Astrocyte of the hippocampus (primary cell): ENCODE measurements around the gene OTUD7B.
"Not testable (repeated sequence)": the region's sequence is repeated elsewhere in the genome, so short reads cannot be mapped to it uniquely, and the experiment has no call there.

ENCODE experiments used
- DNase-seq: peaks from one replicate; pipeline ENCODE4 v3.0.0; 2011; ENCODE audit warnings: low read depth, low spot score

The OTUD7B gene

DNA sequence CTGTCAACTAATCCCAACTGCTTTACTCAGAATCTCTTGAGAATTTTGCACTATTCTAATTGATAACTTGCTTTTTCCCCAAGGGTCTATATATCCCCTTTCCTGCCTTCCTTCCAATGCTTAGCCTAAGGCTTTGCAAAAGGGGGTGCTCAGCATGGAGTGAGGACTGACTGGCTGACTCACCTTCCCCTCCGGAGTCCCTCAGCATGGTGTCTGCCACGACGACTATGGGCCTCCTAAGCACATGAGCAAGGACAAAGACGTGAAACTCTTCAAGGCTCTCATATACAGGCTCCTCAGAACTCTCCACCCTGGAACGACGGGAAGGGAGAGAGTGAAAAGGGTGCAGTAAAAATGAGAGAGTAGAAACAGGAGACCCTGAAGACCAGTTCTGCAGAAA lies 60.6 kb downstream of the OTUD7B start:
- DNase-seq: no peak

- no peak for DNase-seq
Measured at GRCh38 chr1:149945206-149945605, 65.3 kb downstream of the OTUD7B start.

- no peak for DNase-seq
Measured at GRCh38 chr1:149942885-149943284, 67.6 kb downstream of the OTUD7B start.

GRCh38 chr1:149942207-149942606 lies 68.3 kb downstream of the OTUD7B start:
- DNase-seq: peak; percentile 42

- DNase-seq: no peak
Measured at GRCh38 chr1:149940427-149940826, 70.1 kb downstream of the OTUD7B start.

DNA sequence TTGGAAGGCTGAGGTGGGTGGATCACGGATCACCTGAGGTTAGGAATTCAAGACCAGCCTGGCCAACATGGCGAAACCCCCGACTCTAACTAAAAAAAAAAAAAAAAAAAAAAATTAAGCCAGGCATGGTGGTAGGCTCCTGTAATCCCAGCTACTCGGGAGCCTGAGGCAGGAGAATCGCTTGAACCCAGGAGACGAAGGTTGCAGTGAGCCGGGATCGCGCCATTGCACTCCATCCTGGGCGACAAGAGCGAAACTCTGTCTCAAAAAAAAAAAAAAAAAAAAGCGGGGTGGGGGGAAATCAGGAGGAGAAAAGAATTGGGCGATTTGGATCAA lies 71.9 kb downstream of the OTUD7B start:
- DNase-seq: not testable (repeated sequence)

GRCh38 chr1:149937759-149938158 lies 72.8 kb downstream of the OTUD7B start:
- DNase-seq: no peak

- DNase-seq: peak; percentile 67
Measured at GRCh38 chr1:149936992-149937705, 73.4 kb downstream of the OTUD7B start.

- peak; percentile 62 for DNase-seq
Measured at GRCh38 chr1:149936170-149936991, 74.1 kb downstream of the OTUD7B start, which contains the start of gene MTMR11. MTMR11 (minus strand) TSS chr1:149936879; CDS start chr1:149936647, 232 bp downstream.

DNA sequence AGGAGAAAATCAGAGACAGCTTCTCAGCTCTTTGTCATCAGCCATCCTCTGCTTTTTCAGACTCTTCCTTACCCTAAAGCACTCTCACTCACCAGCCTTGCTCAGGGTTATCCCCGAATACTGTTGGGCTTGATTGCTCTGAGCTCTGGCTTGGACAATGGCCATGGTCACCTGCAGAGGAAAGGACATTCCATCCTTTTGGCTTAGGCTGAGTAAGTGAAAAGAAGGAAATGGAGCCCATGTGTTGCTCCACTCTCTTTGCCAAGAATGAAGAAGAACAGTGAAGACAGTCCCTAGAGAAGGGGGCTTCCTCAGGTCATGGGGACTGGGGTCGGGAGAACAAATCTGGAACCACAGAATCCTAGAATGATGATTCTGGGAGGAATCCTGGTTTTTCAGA lies 76.2 kb downstream of the OTUD7B start:
- DNase-seq: no peak

- no peak for DNase-seq
Measured at GRCh38 chr1:149933208-149933607, 77.3 kb downstream of the OTUD7B start.

DNA sequence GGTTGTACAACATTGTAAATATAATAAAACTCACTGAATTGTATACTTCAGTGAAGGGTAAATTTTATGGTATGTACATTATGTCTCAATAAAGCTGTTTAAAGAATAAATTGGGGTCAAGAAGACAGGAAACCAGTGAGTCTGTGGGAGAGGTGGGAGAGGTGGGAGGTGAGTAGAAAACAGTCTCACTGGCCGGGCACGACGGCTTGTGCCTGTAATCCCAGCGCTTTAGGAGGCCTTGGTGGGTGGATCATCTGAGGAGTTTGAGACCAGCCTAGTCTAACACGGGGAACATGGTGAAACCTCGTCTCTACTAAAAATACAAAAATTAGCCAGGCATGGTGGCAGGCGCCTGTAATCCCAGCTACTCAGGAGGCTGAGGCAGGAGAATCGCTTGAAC lies 78.1 kb downstream of the OTUD7B start:
- no peak for DNase-seq

DNA sequence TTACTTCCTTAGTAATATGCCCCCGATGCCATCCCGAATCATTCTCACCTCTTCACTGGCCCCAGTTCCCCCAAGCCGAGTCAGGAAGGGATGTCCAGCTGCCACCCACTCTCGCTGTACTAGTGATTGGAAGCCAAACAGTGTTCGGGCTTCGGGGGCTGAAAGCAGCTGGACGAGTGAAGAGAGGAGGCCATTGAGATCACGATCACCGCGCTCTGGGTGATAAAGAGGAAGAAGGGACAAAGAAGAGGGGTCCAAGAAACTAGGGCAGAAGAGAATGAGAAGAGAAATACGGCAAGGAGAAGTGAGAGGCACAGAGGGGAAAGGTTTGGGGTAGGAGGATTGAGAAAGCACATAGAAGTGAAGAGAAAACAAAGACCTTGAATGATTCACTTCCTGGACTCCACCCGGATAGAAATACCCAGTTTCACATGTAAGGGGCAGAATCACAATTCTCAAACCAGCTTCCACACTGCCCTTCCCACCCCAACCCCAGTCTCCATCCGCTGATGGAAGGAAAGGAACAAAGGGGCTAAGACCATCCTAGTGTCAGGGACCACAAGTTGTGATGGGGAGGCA lies 79.2 kb downstream of the OTUD7B start:
- no peak for DNase-seq

GRCh38 chr1:149929856-149930255 lies 80.7 kb downstream of the OTUD7B start:
- DNase-seq: no peak

DNA sequence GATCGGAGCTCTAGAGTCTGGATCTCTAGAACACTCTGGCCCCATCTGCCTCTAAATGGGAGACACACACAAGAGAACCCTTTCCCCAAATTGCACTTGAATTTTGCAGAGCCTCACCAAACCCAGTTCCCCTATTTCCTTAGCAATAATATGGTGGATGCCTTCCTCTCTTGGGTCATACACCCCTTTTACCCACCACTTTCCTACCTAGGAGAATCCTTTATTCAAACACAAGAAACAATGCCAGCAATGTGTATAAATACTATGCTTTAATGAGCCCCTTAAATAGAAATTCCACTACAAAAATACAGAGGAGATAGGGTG lies 82.2 kb downstream of the OTUD7B start:
- DNase-seq: no peak

DNA sequence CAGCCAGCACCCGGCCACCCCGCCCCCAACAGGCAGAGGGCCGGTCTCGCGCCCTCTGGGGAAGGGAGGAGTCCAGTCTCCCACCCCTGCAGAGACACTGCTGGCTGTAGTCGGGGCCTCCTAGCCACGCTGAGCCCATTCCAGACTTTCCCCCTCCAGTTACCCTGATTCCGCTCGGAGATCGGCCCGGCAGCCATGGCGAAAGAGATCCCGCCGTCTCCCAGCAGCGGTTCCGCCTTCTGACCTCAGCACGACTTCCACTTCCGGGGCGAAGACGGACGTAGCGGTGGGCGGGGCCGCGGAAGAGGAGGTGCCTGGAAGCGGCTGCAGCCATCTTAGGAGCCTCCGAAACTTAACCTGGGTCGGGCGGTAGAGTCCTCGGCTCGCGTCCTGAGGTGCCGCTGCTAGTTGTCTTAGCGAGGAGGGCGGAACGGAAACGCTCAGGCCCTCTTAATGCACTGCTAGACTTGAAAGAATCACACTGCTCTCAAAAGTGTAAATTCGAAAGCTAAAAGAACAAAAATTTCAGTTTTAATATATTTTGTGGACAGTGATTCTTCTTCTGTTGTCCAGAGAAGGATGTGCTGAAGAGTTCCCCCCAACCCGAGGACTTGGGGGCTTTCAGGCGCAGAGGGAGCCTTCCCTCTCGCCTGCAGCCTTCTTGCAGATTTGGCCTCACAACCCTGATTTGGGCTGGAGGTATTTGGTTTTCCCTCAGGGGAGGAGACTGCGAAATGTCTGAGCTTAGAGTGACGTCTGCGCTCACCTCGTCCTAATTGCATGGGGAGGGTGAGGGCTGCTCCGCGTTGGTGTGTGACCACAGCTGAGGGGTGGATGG lies 82.7 kb downstream of the OTUD7B start, which contains the start of gene SF3B4:
TSS of gene SF3B4 (minus strand) at position 241 of the 838 bp plus-strand sequence. CDS start at position 197, 44 bp downstream.
- peak; percentile 98 for DNase-seq

- peak; percentile 50 for DNase-seq
Measured at GRCh38 chr1:149927056-149927562, 83.4 kb downstream of the OTUD7B start.

DNA sequence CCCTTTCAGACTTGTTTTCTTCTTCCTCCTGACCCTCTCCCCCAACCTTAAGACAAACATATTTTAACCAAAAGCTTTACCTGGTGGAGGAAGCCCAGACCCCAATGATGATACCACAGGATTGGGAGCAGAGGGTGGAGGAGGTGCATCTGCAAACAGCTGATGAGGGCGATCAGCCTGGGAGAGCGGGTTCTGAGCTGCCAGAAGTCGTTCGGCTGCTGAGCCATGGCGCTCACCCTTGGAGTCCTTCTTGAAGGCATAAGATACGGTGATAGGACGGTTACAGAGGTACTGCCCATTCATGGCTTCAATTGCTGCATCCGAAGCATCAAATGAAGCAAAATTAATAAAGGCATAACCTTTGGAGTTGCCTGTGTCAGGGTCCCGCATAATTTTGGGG lies 84.2 kb downstream of the OTUD7B start:
- DNase-seq: no peak

DNA sequence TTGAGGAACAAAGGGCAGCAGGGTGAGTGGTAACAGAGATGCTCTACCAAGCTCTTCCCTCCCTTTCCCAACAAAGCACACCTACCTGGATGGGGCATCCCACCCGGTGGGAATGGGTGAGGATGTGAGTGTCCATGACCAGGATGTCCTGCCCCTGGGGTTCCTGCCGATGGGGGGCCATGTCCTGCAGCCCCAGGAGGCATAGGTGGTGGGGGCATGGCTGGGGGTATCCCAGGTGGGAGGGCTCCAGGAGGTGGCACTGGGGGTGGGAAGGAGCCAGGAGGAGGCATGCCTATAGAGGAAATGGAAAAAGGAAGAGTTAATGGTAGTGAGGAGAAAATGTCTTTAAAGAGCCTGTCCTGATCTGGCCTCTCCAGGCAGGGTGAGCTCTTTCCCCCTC lies 84.8 kb downstream of the OTUD7B start:
- no peak for DNase-seq

- DNase-seq: no peak
Measured at GRCh38 chr1:149925345-149925744, 85.2 kb downstream of the OTUD7B start.

GRCh38 chr1:149923626-149924025 lies 86.9 kb downstream of the OTUD7B start:
- no peak for DNase-seq
